Measurements from ENCODE around the gene DEAF1. TPM values are rescaled to one million over a fixed set of nuclear protein-coding genes. Genes with fewer than 3 reads are reported as not detected.
"Not testable (repeated sequence)": the region's sequence is repeated elsewhere in the genome, so short reads cannot be mapped to it uniquely, and the experiment has no call there.

The DEAF1 gene
- total RNA-seq, 1 donor from 2014 or later: 72.0 TPM

DNA sequence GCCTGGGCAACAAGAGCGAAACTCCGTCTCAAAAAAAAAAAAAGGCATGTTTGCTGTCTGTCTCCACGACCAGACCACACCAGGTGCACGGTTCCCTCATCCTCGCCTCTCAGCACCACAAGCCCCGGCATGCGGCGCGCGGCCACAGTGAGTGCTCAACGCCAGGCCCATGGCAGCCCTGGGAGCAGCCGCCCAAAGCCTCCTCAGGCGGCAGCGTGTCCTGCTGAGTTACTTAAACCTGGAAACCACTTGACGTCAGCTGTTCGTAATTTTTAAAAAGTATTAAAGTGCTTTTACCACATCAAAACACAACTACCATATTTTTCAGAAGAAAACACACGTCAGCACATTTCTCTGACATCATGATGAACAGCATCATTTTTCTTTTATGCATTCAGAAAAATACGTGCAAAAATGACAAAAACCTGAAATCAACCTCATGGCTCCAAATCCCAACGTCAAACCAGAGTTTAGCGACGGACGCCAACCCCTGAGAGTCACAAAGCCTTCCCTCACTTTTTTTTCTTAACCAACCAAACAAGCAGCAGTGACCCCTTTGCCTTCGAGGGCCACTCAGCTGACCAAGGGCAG is 2.1 kb downstream of the DEAF1 start:
- Mint-ChIP-seq H3K27me3 (ENCODE audit: low read depth) (no peaks in the 10 kb centered on the region), H3K4me3 (ENCODE audit: low read depth) (peak overlapping the region; percentile 86), H3K27ac (peak overlapping the region; percentile 86), H3K9me3 (no peaks in the 10 kb centered on the region), H3K4me1 (ENCODE audit: low read depth) (peaks cover 46% of the 10 kb centered on the region), H3K36me3 (ENCODE audit: low read depth) (peaks cover 35% of the 10 kb centered on the region)
- peak; percentile 35 for DNase-seq (ENCODE audit: low spot score)
- intact Hi-C loops (cut with micrococcal nuclease): no loop called here

DNA sequence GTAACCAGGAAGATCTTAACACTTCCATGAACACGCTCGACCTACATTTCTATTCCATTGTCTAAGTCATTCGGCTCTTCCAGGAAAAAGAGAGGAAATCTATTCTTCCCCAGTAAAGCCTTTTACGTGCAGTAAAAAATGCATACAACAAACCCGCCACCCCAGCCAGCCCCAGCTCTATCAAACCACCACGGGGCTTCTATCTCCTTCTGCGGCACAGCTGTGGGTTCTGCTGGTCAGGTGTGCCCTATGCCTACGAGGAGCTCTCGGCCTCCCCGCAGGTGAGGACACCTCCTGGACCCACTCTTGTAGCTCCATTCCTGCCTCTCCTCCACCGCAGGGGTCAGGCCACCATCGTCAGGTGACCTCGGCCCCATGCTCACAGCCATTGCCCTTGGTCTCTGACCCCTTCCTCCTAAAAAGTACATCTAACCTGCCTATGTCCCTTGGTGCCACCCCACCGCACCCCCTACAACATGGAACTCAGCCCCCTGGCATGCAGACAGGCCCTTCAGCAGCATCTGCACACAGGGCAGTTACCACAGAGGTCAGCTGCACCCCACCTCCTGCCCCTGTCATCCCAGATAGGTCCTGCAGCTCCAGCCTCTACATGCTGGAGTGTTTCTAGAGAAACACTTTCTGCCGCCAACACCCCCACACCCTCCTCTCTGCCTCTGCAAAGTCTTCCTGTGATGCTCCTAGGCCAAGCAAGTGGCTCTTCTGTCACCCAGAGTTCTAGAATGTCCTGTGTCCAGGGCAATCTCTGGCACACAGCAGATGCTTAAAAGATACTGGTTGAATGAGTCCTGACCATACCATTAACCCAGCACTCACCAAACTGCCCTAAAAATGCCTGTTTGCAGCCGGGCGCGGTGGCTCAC is 3.1 kb downstream of the DEAF1 start:
- H3K9me3 Mint-ChIP-seq: no peaks in the 10 kb centered on the region
- no peaks in the 10 kb centered on the region for H3K27me3 Mint-ChIP-seq (ENCODE audit: low read depth)
- peaks cover 36% of the 10 kb centered on the region for H3K4me1 Mint-ChIP-seq (ENCODE audit: low read depth)
- intact Hi-C loops (cut with micrococcal nuclease): no loop called here
- no peak for DNase-seq (ENCODE audit: low spot score)
- peaks cover 45% of the 10 kb centered on the region for H3K36me3 Mint-ChIP-seq (ENCODE audit: low read depth)
- H3K27ac Mint-ChIP-seq: peak overlapping the region; percentile 64
- H3K4me3 Mint-ChIP-seq (ENCODE audit: low read depth): peak overlapping the region; percentile 48

DNA sequence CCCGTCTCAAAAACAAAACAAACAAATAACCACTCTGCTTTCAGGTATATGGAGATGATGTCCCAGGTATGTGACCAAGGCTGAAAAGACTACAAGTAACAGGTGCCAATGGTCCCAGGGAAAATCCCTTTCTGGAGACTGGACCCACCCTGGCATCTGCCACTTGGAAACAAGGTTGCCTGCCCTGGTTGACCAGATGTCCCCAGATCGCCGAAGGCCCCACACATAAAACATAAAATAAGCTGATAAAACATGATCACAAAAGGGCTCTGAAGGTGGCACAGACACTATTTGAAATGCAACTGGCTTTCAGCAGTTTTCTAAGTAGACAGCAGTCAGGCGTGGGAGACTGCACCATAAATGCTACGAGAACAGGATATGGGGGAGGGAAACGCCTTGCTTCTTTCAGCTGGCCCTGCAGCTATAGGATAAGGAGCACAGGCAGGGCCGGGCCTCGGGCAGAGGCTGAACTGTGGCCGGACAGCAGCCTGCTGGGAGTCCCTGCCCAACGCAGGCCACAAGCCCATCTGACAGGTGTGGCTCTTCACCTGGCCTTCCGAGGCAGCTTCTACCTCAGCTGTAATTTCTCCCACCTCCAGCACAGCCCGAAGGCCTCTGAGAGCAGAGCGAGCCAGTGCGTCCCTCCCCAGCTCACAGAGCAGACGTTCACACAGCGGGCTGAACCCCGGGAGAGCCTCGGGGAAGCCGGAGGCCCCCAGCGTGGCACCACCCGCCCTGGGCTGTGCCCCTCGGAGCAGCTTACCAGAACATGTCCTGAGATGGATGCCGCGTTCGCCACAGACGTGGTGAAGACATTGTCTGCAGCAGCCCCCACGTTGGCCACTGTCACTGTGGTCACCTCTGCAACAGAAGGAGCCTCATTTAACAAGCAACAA is 4.0 kb downstream of the DEAF1 start:
- peaks cover 30% of the 10 kb centered on the region for H3K4me1 Mint-ChIP-seq (ENCODE audit: low read depth)
- no peak overlapping the region for H3K4me3 Mint-ChIP-seq (ENCODE audit: low read depth)
- intact Hi-C loops (cut with micrococcal nuclease): no loop called here
- no peaks in the 10 kb centered on the region for H3K9me3 Mint-ChIP-seq
- H3K36me3 Mint-ChIP-seq (ENCODE audit: low read depth): peaks cover 52% of the 10 kb centered on the region
- peak overlapping the region; percentile 64 for H3K27ac Mint-ChIP-seq
- H3K27me3 Mint-ChIP-seq (ENCODE audit: low read depth): no peaks in the 10 kb centered on the region
- DNase-seq (ENCODE audit: low spot score): no peak

DNA sequence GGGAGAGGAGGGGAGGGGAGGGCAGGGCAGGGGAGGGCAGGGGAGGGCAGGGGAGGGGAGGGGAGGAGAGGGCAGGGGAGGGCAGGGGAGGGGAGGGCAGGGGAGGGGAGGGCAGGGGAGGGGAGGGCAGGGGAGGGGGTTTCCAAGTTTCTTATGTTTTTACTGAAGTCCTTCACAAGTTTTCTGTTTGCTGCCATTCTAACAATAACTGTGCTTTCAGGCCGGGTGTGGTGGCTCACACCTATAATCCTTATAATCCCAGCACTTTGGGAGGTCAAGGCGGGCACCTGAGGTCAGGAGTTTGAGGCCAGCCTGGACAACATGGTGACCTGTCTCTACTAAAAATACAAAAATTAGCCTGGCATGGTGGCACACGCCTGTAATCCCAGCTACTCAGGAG is 4.8 kb downstream of the DEAF1 start:
- H3K4me3 Mint-ChIP-seq (ENCODE audit: low read depth); H3K27me3 Mint-ChIP-seq (ENCODE audit: low read depth); H3K9me3 Mint-ChIP-seq; H3K27ac Mint-ChIP-seq; intact Hi-C loops (cut with micrococcal nuclease); DNase-seq (ENCODE audit: low spot score): not testable (repeated sequence)
- peaks cover 56% of the 10 kb centered on the region for H3K36me3 Mint-ChIP-seq (ENCODE audit: low read depth)
- H3K4me1 Mint-ChIP-seq (ENCODE audit: low read depth): peaks cover 30% of the 10 kb centered on the region

DNA sequence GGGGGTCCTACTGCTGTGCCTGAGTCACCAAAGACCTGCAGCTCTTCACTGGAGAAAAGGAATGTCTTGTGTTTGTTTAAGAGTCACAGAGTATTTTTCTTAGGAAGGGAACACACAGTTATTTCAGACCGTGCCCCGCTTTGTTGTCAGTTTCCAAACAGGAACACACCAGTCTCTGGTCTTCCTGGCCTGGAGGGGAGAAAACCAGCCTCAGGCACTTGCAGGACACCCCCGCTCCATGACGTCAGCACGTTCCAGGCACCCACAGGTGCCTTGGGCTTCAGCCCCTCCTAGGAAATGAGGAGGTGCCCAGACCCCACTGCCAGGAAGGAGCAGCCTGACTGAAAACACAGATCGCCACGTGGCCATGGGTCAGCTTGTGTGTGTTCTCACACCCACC is 5.4 kb downstream of the DEAF1 start:
- no peaks in the 10 kb centered on the region for H3K27me3 Mint-ChIP-seq (ENCODE audit: low read depth)
- no peak for DNase-seq (ENCODE audit: low spot score)
- H3K4me1 Mint-ChIP-seq (ENCODE audit: low read depth): peaks cover 30% of the 10 kb centered on the region
- H3K9me3 Mint-ChIP-seq: no peaks in the 10 kb centered on the region
- H3K27ac Mint-ChIP-seq: no peak overlapping the region
- intact Hi-C loops (cut with micrococcal nuclease): no loop called here
- peaks cover 58% of the 10 kb centered on the region for H3K36me3 Mint-ChIP-seq (ENCODE audit: low read depth)
- H3K4me3 Mint-ChIP-seq (ENCODE audit: low read depth): no peak overlapping the region

DNA sequence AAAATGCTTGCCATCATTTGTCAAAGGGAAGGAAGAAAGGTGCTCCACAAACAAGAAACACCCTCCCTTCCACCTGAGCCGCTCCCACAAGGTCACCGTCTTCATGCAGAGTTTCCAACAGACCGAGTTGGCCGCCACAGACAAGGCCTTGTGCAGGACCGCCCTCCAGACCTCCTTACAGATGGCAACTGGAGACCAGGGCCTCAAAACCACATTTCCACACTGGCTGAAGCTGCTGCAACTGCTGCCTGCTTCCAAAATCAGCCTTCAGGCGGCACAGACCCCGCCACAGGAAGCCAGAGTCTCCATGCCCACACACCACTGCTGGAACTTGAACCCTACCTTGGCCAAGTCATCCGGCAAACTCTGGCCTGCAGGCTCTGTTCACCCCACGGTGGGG is 6.3 kb downstream of the DEAF1 start:
- H3K36me3 Mint-ChIP-seq (ENCODE audit: low read depth): peaks cover 67% of the 10 kb centered on the region
- H3K27ac Mint-ChIP-seq: no peak overlapping the region
- intact Hi-C loops (cut with micrococcal nuclease): no loop called here
- H3K9me3 Mint-ChIP-seq: no peaks in the 10 kb centered on the region
- peaks cover 30% of the 10 kb centered on the region for H3K4me1 Mint-ChIP-seq (ENCODE audit: low read depth)
- H3K4me3 Mint-ChIP-seq (ENCODE audit: low read depth): no peak overlapping the region
- H3K27me3 Mint-ChIP-seq (ENCODE audit: low read depth): no peaks in the 10 kb centered on the region
- no peak for DNase-seq (ENCODE audit: low spot score)

DNA sequence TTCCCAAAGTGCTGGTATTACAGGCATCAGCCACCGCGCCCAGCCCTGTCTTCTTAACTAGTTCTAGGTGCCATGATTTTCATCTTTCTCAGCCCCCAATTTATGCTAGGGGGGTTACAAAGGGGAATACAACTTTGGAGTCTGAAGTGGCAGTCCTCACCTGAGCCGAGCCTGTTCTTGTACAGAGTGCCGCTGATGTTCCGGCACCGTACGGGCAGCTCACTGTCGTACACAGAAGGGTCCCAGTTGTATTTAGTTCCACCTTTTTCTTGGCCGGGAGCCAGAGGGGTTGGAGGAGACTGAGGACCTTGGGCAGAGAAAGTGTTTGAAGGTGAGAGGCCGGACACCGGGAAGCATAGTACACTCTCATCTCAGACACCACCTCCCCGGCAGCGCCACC is 7.3 kb downstream of the DEAF1 start:
- peaks cover 69% of the 10 kb centered on the region for H3K36me3 Mint-ChIP-seq (ENCODE audit: low read depth)
- no peaks in the 10 kb centered on the region for H3K27me3 Mint-ChIP-seq (ENCODE audit: low read depth)
- DNase-seq (ENCODE audit: low spot score): no peak
- intact Hi-C loops (cut with micrococcal nuclease): no loop called here
- no peaks in the 10 kb centered on the region for H3K9me3 Mint-ChIP-seq
- peaks cover 20% of the 10 kb centered on the region for H3K4me1 Mint-ChIP-seq (ENCODE audit: low read depth)
- no peak overlapping the region for H3K4me3 Mint-ChIP-seq (ENCODE audit: low read depth)
- no peak overlapping the region for H3K27ac Mint-ChIP-seq

DNA sequence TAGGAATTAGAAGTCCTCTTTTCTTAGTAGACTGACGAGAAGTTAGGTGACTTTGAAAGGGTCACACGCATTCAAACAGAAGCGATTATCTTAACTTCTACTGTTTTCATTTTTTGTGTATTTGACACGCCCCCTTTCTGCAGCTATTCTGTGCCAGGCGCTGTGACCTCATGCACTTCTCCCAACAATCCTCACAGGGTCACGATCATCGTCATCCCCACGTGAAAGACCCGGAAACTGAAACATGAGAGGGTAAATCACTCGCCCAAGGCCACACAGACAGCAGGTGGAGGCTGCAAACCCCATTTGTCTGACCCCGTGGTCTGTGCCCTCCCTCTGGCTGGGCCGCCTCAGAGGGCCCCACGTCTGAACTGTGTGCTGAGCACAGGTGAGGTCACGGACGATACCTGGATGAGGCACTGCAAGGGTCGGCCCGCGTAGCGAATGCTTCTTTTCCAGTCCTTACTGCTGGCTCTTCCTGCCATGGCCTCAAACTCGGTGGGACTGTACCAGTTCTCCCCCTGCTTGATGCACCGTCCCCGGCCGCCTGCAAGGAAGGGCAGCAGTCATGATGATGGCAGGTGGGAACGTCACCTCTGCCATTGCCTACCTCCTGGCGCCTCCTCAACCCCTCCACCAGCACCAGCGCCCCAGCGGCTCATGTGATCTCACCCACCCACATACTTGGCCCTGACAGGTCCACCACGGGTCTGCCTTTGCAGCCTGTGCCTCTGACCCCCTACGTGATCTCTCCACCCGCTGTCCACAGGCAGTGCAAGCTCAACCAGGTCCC is 8.4 kb downstream of the DEAF1 start:
- no peak overlapping the region for H3K27ac Mint-ChIP-seq
- DNase-seq (ENCODE audit: low spot score): no peak
- H3K9me3 Mint-ChIP-seq: no peaks in the 10 kb centered on the region
- H3K4me1 Mint-ChIP-seq (ENCODE audit: low read depth): peaks cover 11% of the 10 kb centered on the region
- H3K36me3 Mint-ChIP-seq (ENCODE audit: low read depth): peaks cover 72% of the 10 kb centered on the region
- H3K27me3 Mint-ChIP-seq (ENCODE audit: low read depth): no peaks in the 10 kb centered on the region
- intact Hi-C loops (cut with micrococcal nuclease): no loop called here
- no peak overlapping the region for H3K4me3 Mint-ChIP-seq (ENCODE audit: low read depth)

DNA sequence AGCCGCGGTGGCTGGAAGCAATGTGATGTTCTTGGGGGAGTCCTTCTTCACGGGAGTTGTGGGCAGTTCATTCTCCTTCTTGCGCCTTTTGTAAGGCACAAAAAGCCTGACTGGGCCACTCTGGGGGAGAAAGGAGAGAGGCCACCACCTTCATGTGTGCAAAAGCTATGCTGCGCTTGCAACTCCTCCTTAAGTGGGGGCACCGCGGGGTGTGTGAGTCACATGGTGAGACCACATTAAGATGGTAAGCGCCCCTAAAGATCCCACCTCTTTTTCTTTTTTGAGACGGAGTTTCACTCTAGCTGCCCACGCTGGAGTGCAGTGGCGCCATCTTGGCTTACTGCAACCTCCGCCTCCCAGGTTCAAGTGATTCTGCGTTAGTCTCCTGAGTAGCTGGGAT is 14.1 kb downstream of the DEAF1 start:
- Mint-ChIP-seq H3K4me3 (ENCODE audit: low read depth) (no peak overlapping the region), H3K27ac (no peak overlapping the region)
- intact Hi-C loops (cut with micrococcal nuclease): no loop called here

DNA sequence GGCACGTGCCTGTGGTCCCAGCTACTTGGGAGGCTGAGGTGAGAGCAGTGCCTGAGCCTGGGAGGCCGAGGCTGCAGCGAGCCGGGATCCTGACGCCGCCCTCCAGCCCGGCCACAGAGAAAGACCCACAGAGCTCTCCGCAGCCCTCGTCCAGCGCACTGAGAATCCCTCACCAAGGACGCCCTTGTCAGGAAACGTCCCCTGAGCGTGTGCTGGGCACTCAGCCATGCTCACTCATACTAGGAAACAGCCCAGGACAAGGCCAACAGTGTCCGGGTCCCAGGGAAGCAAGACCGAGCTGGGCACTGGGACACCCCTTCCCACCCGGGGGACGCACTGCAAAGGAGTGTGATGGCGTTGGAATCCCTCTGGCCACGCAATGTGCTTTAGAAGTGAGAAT is 14.5 kb downstream of the DEAF1 start:
- H3K4me3 Mint-ChIP-seq (ENCODE audit: low read depth): no peak overlapping the region
- DNase-seq (ENCODE audit: low spot score): no peak
- no peaks in the 10 kb centered on the region for H3K27me3 Mint-ChIP-seq (ENCODE audit: low read depth)
- H3K27ac Mint-ChIP-seq: no peak overlapping the region
- H3K36me3 Mint-ChIP-seq (ENCODE audit: low read depth): peaks cover 62% of the 10 kb centered on the region
- intact Hi-C loops (cut with micrococcal nuclease): no loop called here
- H3K9me3 Mint-ChIP-seq: no peaks in the 10 kb centered on the region
- no peaks in the 10 kb centered on the region for H3K4me1 Mint-ChIP-seq (ENCODE audit: low read depth)

More for the DNA sequence above, 14.1 kb downstream of the DEAF1 start:
- no peak for DNase-seq (ENCODE audit: low spot score)
- Mint-ChIP-seq H3K36me3 (ENCODE audit: low read depth) (peaks cover 65% of the 10 kb centered on the region), H3K9me3 (no peaks in the 10 kb centered on the region), H3K27me3 (ENCODE audit: low read depth) (no peaks in the 10 kb centered on the region), H3K4me1 (ENCODE audit: low read depth) (no peaks in the 10 kb centered on the region)

DNA sequence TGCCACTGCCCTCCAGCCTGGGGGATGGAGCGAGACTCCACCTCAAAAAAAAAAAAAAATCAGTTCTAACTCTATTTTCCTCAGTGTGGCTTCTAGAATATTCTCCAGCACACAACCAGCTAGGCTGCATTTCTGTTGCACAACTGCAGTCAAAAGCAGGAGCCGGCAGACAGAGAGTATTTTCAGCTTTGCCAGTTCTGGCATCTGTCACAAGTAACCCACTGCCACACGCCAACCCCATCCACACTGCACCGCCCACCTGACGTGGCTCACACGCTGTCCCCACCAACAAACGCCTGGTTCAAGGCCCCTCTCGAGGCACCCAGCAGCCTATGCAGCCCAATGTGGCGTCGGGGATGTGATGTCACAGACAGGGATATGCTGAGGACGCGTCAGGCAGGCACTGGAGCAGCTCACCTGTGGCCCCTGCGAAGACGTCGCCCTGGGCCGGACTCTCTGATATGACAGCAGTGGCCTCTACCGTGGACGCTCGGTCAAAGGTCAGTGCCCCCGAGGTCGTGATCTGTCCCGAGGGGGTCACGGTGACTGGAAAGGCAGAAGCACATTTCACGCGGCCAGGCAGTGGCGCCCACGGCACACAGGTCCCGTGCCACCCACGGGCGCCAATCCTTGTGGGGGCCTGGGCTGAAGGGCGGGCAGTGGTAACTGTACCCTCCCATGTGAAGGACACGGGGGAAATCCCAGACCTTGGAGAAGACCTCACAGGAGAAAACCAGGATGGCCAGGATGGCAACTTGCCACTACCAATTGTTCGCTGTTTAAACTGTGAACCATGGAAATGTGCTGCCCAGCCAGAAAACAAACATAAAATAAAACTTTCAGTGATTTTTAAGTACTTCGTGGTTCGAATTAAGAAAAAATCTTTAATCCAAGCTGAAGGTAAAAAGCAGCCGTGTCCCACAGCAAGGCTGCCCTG is 15.5 kb downstream of the DEAF1 start:
- intact Hi-C loops (cut with micrococcal nuclease): no loop called here
- H3K27me3 Mint-ChIP-seq (ENCODE audit: low read depth): no peaks in the 10 kb centered on the region
- no peak overlapping the region for H3K27ac Mint-ChIP-seq
- H3K4me1 Mint-ChIP-seq (ENCODE audit: low read depth): no peaks in the 10 kb centered on the region
- peaks cover 58% of the 10 kb centered on the region for H3K36me3 Mint-ChIP-seq (ENCODE audit: low read depth)
- H3K4me3 Mint-ChIP-seq (ENCODE audit: low read depth): no peak overlapping the region
- H3K9me3 Mint-ChIP-seq: no peaks in the 10 kb centered on the region
- DNase-seq (ENCODE audit: low spot score): no peak

Measured in activated T-helper 2 cell treated with anti-CD3 and anti-CD28 coated beads, Interferon-gamma antibody, Interleukin-2, Interleukin-4, amounts not matched to agents 10 μg/mL and 5 μg/mL and 100 μg/mL, durations not matched to agents 14 hours and 24 hours and 36 hours (primary cell).